Endothelial cell of umbilical vein (primary cell): ENCODE data around the gene SPATS2L. TPM values are rescaled to one million over a fixed set of nuclear protein-coding genes. Genes with fewer than 3 reads are reported as not detected.

Experiments
- BruUV-seq: library from RNA; stranded (reverse); fragments of 400-500 nt; replicated peaks from 2 replicates; lab custom pipeline; 2021; lab: Mats Ljungman, UMichigan
- CTCF ChIA-PET: fragments of 300-600, 350-600 bp; sonication (Branson Sonifier 250); formaldehyde crosslinking; loops from one replicate; lab custom pipeline; 2021; ENCODE audit warnings: antibody characterized with exemption, inconsistent platforms; lab: Charles Lee
- POLR2A ChIA-PET: fragments of 300-600, 350-600 bp; sonication (Branson Sonifier 250); formaldehyde crosslinking; loops from one replicate; lab custom pipeline; 2021; ENCODE audit warnings: antibody characterized with exemption, inconsistent platforms; lab: Charles Lee
- DNase-seq: peaks from one replicate; pipeline ENCODE4 v3.0.0-alpha.2; 2011; ENCODE audit warnings: low read depth, low spot score
- FAIRE-seq: peaks from 2 replicates; lab custom pipeline; 2011; peaks lifted over from hg19 to GRCh38; lab: Jason Lieb, UNC
- H2AFZ ChIP-seq: 2 replicates; pipeline ENCODE4 v1.6.0; 2012; ENCODE audit warnings: low read depth, low read length, control low read depth, inconsistent platforms
- H3K27ac ChIP-seq: 2 replicates; pipeline ENCODE4 v1.5.1; 2011; ENCODE audit warnings: low read depth, mild to moderate bottlenecking, control low read depth, low read length, moderate library complexity; ENCODE audit not compliant: insufficient read depth
- H3K27me3 ChIP-seq, 2 experiments: 2 replicates each; pipeline versions ENCODE4 v1.6.0 to v1.6.1; 2011; ENCODE audit warnings: low read length in 2 of 2, mixed read lengths in 1 of 2; ENCODE audit not compliant: control insufficient read depth in 2 of 2, insufficient read depth in 2 of 2
- H3K36me3 ChIP-seq, 2 experiments: 2 replicates in 1 of 2; 3 replicates in 1 of 2; pipeline ENCODE4 v1.5.1; 2011; ENCODE audit warnings: low read length in 2 of 2, mild to moderate bottlenecking in 1 of 2, moderate library complexity in 1 of 2; ENCODE audit not compliant: control insufficient read depth in 2 of 2, insufficient read depth in 2 of 2; ENCODE audit errors: extremely low read depth in 1 of 2
- H3K4me1 ChIP-seq: 3 replicates; pipeline ENCODE4 v1.5.1; 2011; ENCODE audit warnings: mild to moderate bottlenecking, low read length; ENCODE audit not compliant: control insufficient read depth, insufficient read depth; ENCODE audit errors: extremely low read depth
- H3K4me2 ChIP-seq: 2 replicates; pipeline ENCODE4 v1.6.1; 2011; ENCODE audit warnings: low read length, control low read depth, mixed read lengths; ENCODE audit not compliant: insufficient read depth
- H3K4me3 ChIP-seq, 3 experiments: fragments of 200-600 bp in 1 of 3; sonication (generic), shearing (Covaris generic) in 1 of 3; replicated peaks in 1 of 3; 2 replicates each; pipeline ENCODE4 v1.5.1; 2011 to 2016; ENCODE audit warnings: control low read depth in 3 of 3, low read length in 3 of 3, mild to moderate bottlenecking in 2 of 3, inconsistent platforms in 1 of 3, low read depth in 1 of 3, moderate library complexity in 1 of 3; ENCODE audit not compliant: insufficient read depth in 1 of 3
- H3K79me2 ChIP-seq: 2 replicates; pipeline ENCODE4 v1.6.0; 2012; ENCODE audit warnings: low read length, inconsistent platforms; ENCODE audit not compliant: control insufficient read depth, insufficient read depth
- H3K9ac ChIP-seq: replicated peaks from 2 replicates; pipeline ENCODE3; 2011; ENCODE audit warnings: low read length, control low read depth; ENCODE audit not compliant: insufficient read depth; ENCODE audit errors: extremely low read depth
- H3K9me1 ChIP-seq: replicated peaks from 3 replicates; pipeline ENCODE4 v1.6.0; 2011; ENCODE audit warnings: mild to moderate bottlenecking, low read length; ENCODE audit not compliant: control insufficient read depth, insufficient read depth; ENCODE audit errors: extremely low read depth
- H3K9me3 ChIP-seq: replicated peaks from 2 replicates; pipeline ENCODE4 v1.5.1; 2012; ENCODE audit warnings: low read length, inconsistent platforms; ENCODE audit not compliant: control insufficient read depth, insufficient read depth
- H4K20me1 ChIP-seq: replicated peaks from 2 replicates; pipeline ENCODE3; 2011; ENCODE audit warnings: mild to moderate bottlenecking, low read length; ENCODE audit not compliant: control insufficient read depth, insufficient read depth; ENCODE audit errors: extremely low read depth
- FOS ChIP-seq: IDR thresholded peaks from 2 replicates; pipeline ENCODE4 v1.6.1; 2011; ENCODE audit warnings: mild to moderate bottlenecking, low read length, moderate library complexity, borderline replicate concordance; ENCODE audit not compliant: insufficient read depth
- dilution Hi-C: fragments of 300-500 bp; cut with MboI; formaldehyde crosslinking; loops from one replicate; pipeline ENCODE4 v1.15.0; 2019; ENCODE audit warnings: low sequenced_read_pairs; ENCODE audit not compliant: extremely low pct_ligation_motif_present
- intact Hi-C: fragments of 100-400 bp; cut with micrococcal nuclease; formaldehyde crosslinking; loops from one replicate; pipeline ENCODE4 v1.10.0; 2022
- polyA plus RNA-seq, 4 experiments: library from polyadenylated mRNA; depleted of rRNA in 3 of 4; stranded (reverse) in 3 of 4; unstranded in 1 of 4; fragments of >200 nt; gene quantifications; 2 replicates each; pipeline versions ENCODE4 v1.2.1 to v1.2.3, GENCODE V29; 2011 to 2012; ENCODE audit warnings: missing spikeins in 1 of 4
- total RNA-seq: library from RNA; stranded (reverse); gene quantifications from 2 replicates; pipeline ENCODE4 v1.2.3, GENCODE V29; 2021
- TF ChIP-seq, protein P1 (sequence below), 2 donors: IDR thresholded peaks; 1 replicate in 1 of 2; 2 replicates in 1 of 2; pipeline ENCODE4 v1.5.1; 2011; ENCODE audit warnings: low read length in 2 of 2, mild to moderate bottlenecking in 2 of 2, moderate library complexity in 2 of 2, control low read depth in 1 of 2, inconsistent platforms in 1 of 2, low read depth in 1 of 2; ENCODE audit not compliant: insufficient read depth in 1 of 2; ENCODE audit errors: extremely low read depth in 1 of 2

SPATS2L gene
- total and polyA plus RNA-seq, 2 donors (not counting 3 experiments of a cell fraction or from before 2014, with no cell fraction given): 29.1 to 72.9 TPM

DNA sequence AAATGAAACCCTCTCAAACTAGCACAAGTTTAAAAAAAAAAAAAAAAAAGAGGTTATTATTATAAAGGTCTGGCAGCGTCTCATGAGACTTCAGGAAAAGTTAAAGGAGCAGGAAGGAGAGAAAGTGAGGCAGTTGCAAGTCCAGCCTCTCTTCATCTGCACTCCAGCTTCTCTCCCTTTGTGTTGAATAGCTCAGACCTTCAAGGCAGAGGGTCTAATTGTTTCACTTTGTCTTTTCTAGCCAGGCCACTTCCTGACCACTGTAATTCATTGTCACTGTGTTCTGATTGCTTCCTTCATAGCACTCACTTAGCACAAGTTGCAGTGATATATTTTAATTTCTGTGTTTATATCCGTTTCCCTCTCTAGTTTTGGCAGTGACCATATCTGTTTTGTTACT is 99.9 kb downstream of the SPATS2L start:
- TSS peak; percentile 68 for BruUV-seq
- H3K27ac ChIP-seq: peak overlapping the region; percentile 99
- peaks cover 47% of the 10 kb centered on the region for H3K4me1 ChIP-seq
- no peak overlapping the region for H2AFZ ChIP-seq
- no peaks in the 10 kb centered on the region for H3K27me3 ChIP-seq
- peak overlapping the region in 1 of 3 experiments; percentile 25 for H3K4me3 ChIP-seq
- intact Hi-C loops: loop anchor here (1.0 to 10.0 kb wide), 4 partner anchors 25 to 378 kb away; partner anchors contain the start of gene SPATS2L
- H3K9me1 ChIP-seq: no peaks in the 10 kb centered on the region
- H3K79me2 ChIP-seq: peaks cover 9% of the 10 kb centered on the region
- no peaks in the 10 kb centered on the region for H3K9me3 ChIP-seq
- dilution Hi-C loops: no loop called here
- ChIA-PET POLR2A (interaction anchor here (0.6 to 1.2 kb wide), 3 partner anchors 27 to 380 kb away, joined by 4 to 5 read pairs (median 5); no protein-coding TSS in a partner anchor), CTCF (interaction anchor here (0.9 to 2.8 kb wide), 11 partner anchors 9 to 427 kb away, joined by 3 to 14 read pairs (median 5); partner anchors contain the start of gene SPATS2L)
- no peak for FAIRE-seq
- peak; percentile 85 for DNase-seq
- no peaks in the 10 kb centered on the region for H3K36me3 ChIP-seq
- H3K9ac ChIP-seq: peak overlapping the region; percentile 71
- peak; percentile 4 for TF ChIP-seq FOS
- TF ChIP-seq, protein P1, sequence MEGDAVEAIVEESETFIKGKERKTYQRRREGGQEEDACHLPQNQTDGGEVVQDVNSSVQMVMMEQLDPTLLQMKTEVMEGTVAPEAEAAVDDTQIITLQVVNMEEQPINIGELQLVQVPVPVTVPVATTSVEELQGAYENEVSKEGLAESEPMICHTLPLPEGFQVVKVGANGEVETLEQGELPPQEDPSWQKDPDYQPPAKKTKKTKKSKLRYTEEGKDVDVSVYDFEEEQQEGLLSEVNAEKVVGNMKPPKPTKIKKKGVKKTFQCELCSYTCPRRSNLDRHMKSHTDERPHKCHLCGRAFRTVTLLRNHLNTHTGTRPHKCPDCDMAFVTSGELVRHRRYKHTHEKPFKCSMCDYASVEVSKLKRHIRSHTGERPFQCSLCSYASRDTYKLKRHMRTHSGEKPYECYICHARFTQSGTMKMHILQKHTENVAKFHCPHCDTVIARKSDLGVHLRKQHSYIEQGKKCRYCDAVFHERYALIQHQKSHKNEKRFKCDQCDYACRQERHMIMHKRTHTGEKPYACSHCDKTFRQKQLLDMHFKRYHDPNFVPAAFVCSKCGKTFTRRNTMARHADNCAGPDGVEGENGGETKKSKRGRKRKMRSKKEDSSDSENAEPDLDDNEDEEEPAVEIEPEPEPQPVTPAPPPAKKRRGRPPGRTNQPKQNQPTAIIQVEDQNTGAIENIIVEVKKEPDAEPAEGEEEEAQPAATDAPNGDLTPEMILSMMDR (IDR thresholded peaks at IDR 0.05; ENCODE audit: extremely low read depth in 1 of 2, insufficient read depth in 1 of 2, low read depth in 1 of 2, low read length in 2 of 2): no peak
- H3K4me2 ChIP-seq: peak overlapping the region; percentile 93
- no peaks in the 10 kb centered on the region for H4K20me1 ChIP-seq
